Heart right ventricle (tissue), 16 donors: ENCODE results near the gene TMEM86A. TPM values are rescaled to one million over a fixed set of nuclear protein-coding genes. Genes with fewer than 3 reads are reported as not detected.

Source experiments
- ATAC-seq, 8 donors: fragments of 200-7000 bp; cut with Tn5 transposase; one replicate each; pipeline ENCODE4 v1.9.1; 2020; ENCODE audit warnings: mild to moderate bottlenecking in 8 of 8, moderate library complexity in 8 of 8, moderate number of reproducible peaks in 1 of 8
- DNase-seq, 2 donors: peaks; one replicate each; pipeline ENCODE4 v3.0.0-alpha.2; 2020
- H3K27ac ChIP-seq, 10 donors: fragments of 200-600 bp; sonication (generic) in 2 of 10; one replicate each; pipeline versions ENCODE4 v1.5.0 to v1.8.0; 2020 to 2022; ENCODE audit warnings: mild to moderate bottlenecking in 3 of 10
- H3K27me3 ChIP-seq, 7 donors: fragments of 200-600 bp; one replicate each; pipeline ENCODE4 v1.8.0; 2021 to 2022; ENCODE audit warnings: mild to moderate bottlenecking in 2 of 7
- H3K36me3 ChIP-seq, 9 donors: fragments of 200-600 bp; sonication (generic) in 1 of 9; one replicate each; pipeline versions ENCODE4 v1.5.0 to v1.8.0; 2020 to 2022; ENCODE audit warnings: mild to moderate bottlenecking in 2 of 9
- H3K4me1 ChIP-seq, 9 donors: fragments of 200-600 bp; sonication (generic) in 1 of 9; one replicate each; pipeline versions ENCODE4 v1.5.0 to v1.8.0; 2020 to 2022; ENCODE audit warnings: mild to moderate bottlenecking in 4 of 9
- H3K4me3 ChIP-seq, 10 donors: fragments of 200-600 bp; sonication (generic) in 2 of 10; one replicate each; pipeline versions ENCODE4 v1.5.0 to v1.8.0; 2020 to 2022; ENCODE audit warnings: mild to moderate bottlenecking in 7 of 10, moderate library complexity in 2 of 10
- H3K9me3 ChIP-seq, 11 donors: fragments of 200-600 bp in 10 of 11; sonication (generic) in 2 of 11; one replicate each; pipeline versions ENCODE4 v1.5.0 to v1.8.0; 2013 to 2022; ENCODE audit warnings: mild to moderate bottlenecking in 2 of 11, control low read depth in 1 of 11, moderate library complexity in 1 of 11
- whole genome bisulfite sequencing, 2 donors: extraction: QIAGEN DNeasy Blood & Tissue Kit; methylation state at CpG; one replicate each; pipeline ENCODE4 v1.1.7; 2013; ENCODE audit warnings: inconsistent platforms in 1 of 2; 5-methylcytosine and 5-hydroxymethylcytosine counted together
- intact Hi-C, 10 donors: fragments of 100-400 bp; cut with DNase I; formaldehyde crosslinking; loops; one replicate each; pipeline versions ENCODE4 v1.11.1 to v1.14.2; 2022
- polyA plus RNA-seq, 2 donors: library from polyadenylated mRNA; stranded (reverse); fragments of 200-250 nt; gene quantifications; one replicate each; pipeline ENCODE4 v1.2.3, GENCODE V29; 2013
- total RNA-seq, 10 donors: library from RNA; stranded (reverse); fragmentation: NEBNext Ultra II Directional in 3 of 10; extraction: Animal tissue kit (Norgen Biotek cat#: 25700) in 3 of 10; gene quantifications; one replicate each; pipeline versions ENCODE4 v1.2.1 to v1.2.4, GENCODE V29; 2021 to 2023
- TF ChIP-seq, protein P1 (sequence below), 9 donors: fragments of 200-600 bp; sonication (generic) in 2 of 9; IDR thresholded peaks; one replicate each; pipeline versions ENCODE4 v1.5.0 to v1.8.0; 2021 to 2022; ENCODE audit warnings: antibody characterized with exemption in 9 of 9, mild to moderate bottlenecking in 5 of 9, moderate library complexity in 1 of 9
- donor health status: Arrhythmogenic right ventricular cardiomyopathy.
- donor health status: ischemic (EF 13 %, LVEDD 7.1; RV severe dilation, severe dysfunction).
- donor health status: healthy with polysubstance abuse.
- donor health status: DM: no; HTN: yes; CAD: no.
- donor health status: DM: no; HTN: no; CAD: no.
- donor health status: ischemic (EF 25% LVEDD 6.9; RV normal size, moderate dysfunction).
- donor health status: ischemic (EF 25% LVEDD 5.7; RV mildly dilated, moderate dysfunction).
- donor health status: healthy.
- donor health status: DM: yes; HTN: yes; CAD: no.
- donor health status: Ischemic cardiomyopathy.
- donor health status: ischemic (EF 35%, LVEDD 5.7; RV mildly dilated, moderate dysfunction).
- donor health status: nonischemic (EF 11% LVEDD 7.7; RV severe dilation, severe dysfunction).
- donor health status: DM: yes; HTN: yes; CAD: no.
- donor health status: PGD.
- donor health status: ischemic (EF 29% LVEDD 5.4; RV normal size, mild dysfunction).
- donor health status: nonischemic (EF 23%, LVEDD 6.1; RV moderate dilation, normal function).

TMEM86A gene
- total and polyA plus RNA-seq, 12 donors = 2.0 to 9.3 (median 5.0) TPM

GRCh38 chr11:18728658-18729057 is 30.1 kb downstream of the TMEM86A start:
- H3K4me3 ChIP-seq = no peak overlapping the region
- TF ChIP-seq, protein P1, sequence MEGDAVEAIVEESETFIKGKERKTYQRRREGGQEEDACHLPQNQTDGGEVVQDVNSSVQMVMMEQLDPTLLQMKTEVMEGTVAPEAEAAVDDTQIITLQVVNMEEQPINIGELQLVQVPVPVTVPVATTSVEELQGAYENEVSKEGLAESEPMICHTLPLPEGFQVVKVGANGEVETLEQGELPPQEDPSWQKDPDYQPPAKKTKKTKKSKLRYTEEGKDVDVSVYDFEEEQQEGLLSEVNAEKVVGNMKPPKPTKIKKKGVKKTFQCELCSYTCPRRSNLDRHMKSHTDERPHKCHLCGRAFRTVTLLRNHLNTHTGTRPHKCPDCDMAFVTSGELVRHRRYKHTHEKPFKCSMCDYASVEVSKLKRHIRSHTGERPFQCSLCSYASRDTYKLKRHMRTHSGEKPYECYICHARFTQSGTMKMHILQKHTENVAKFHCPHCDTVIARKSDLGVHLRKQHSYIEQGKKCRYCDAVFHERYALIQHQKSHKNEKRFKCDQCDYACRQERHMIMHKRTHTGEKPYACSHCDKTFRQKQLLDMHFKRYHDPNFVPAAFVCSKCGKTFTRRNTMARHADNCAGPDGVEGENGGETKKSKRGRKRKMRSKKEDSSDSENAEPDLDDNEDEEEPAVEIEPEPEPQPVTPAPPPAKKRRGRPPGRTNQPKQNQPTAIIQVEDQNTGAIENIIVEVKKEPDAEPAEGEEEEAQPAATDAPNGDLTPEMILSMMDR (IDR thresholded peaks at IDR 0.05) = no peak
- 93 to 94% methylated on average over 13 of the region's 13 CpGs for WGBS, 2 donors
- DNase-seq = no peak
- H3K9me3 ChIP-seq = no peaks in the 10 kb centered on the region
- no peak for ATAC-seq
- no peaks in the 10 kb centered on the region for H3K27me3 ChIP-seq
- peaks cover 0 to 8% (median 0%) of the 10 kb centered on the region in 9 donors for H3K4me1 ChIP-seq
- H3K36me3 ChIP-seq = peaks cover 0 to 4% (median 0%) of the 10 kb centered on the region in 9 donors
- H3K27ac ChIP-seq = no peak overlapping the region
- intact Hi-C loops = loop anchor here in 4 of 10 donors (10.0 kb wide), 3 partner anchors 144 to 204 kb away; partner anchors contain the start of genes TSG101 (in 1 of the 4) and UEVLD (in 1 of the 4)

- Histone ChIP-seq H3K4me1 (peaks cover 0 to 8% (median 0%) of the 10 kb centered on the region in 9 donors), H3K9me3 (no peaks in the 10 kb centered on the region), H3K27ac (no peak overlapping the region), H3K4me3 (no peak overlapping the region), H3K27me3 (no peaks in the 10 kb centered on the region), H3K36me3 (peaks cover 0 to 4% (median 0%) of the 10 kb centered on the region in 9 donors)
- TF ChIP-seq, protein P1 (IDR thresholded peaks at IDR 0.05) = no peak
- DNase-seq (no peak), ATAC-seq (no peak)
- intact Hi-C loops = loop anchor here in 4 of 10 donors (10.0 kb wide), 3 partner anchors 145 to 205 kb away; partner anchors contain the start of genes TSG101 (in 1 of the 4) and UEVLD (in 1 of the 4)
- WGBS, 2 donors = 84 to 87% methylated on average over 16 of the region's 16 CpGs
These were observed 30.8 kb downstream of the TMEM86A start for GRCh38 chr11:18729426-18729825.

GRCh38 chr11:18730020-18730419 is 31.4 kb downstream of the TMEM86A start:
- H3K4me3 ChIP-seq = no peak overlapping the region
- TF ChIP-seq, protein P1 (IDR thresholded peaks at IDR 0.05) = no peak
- DNase-seq (no peak), ATAC-seq (no peak)
- H3K27ac ChIP-seq = no peak overlapping the region
- H3K9me3 ChIP-seq = no peaks in the 10 kb centered on the region
- no peaks in the 10 kb centered on the region for H3K27me3 ChIP-seq
- 87% methylated on average over 9 of the region's 9 CpGs for WGBS, 2 donors
- peaks cover 0 to 4% (median 0%) of the 10 kb centered on the region in 9 donors for H3K36me3 ChIP-seq
- intact Hi-C loops = loop anchor here in 7 of 10 donors (5.0 to 10.0 kb wide), 6 partner anchors 143 to 615 kb away; partner anchors contain the start of gene UEVLD (in 2 of the 7)
- peaks cover 0 to 8% (median 0%) of the 10 kb centered on the region in 9 donors for H3K4me1 ChIP-seq

DNA sequence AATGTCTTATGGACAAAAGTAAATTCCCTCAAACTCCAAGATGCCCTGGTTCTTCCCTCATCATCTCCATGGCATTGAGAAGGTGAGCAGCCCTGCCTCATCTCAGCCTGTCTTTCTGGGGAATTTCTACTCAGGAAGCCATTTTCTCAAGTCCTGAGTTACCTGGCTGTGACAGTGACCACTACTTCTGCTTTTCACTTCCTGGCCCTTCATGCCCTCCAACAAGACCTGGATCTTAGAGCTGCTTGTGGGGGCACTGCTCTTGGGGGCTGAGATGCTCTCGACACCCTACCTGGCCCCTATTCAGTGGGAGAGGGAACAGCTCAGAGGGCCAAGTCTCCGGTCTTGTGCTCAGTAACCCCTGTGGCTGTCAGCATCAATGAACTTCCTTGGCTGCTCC is 32.9 kb downstream of the TMEM86A start:
- H3K9me3 ChIP-seq = no peaks in the 10 kb centered on the region
- intact Hi-C loops = loop anchor here in 7 of 10 donors (5.0 to 10.0 kb wide), 6 partner anchors 144 to 617 kb away; partner anchors contain the start of gene UEVLD (in 2 of the 7)
- H3K27me3 ChIP-seq = peaks cover 0 to 7% (median 0%) of the 10 kb centered on the region in 7 donors
- no peak overlapping the region for H3K27ac ChIP-seq
- H3K4me1 ChIP-seq = peaks cover 0 to 8% (median 0%) of the 10 kb centered on the region in 9 donors
- peaks cover 0 to 4% (median 0%) of the 10 kb centered on the region in 9 donors for H3K36me3 ChIP-seq
- no peak for DNase-seq
- H3K4me3 ChIP-seq = no peak overlapping the region
- 91 to 95% methylated on average over 2 of the region's 2 CpGs for WGBS, 2 donors
- ATAC-seq = no peak
- TF ChIP-seq, protein P1 (IDR thresholded peaks at IDR 0.05) = no peak
